DMS153 treated with DMSO at 0.1 percent for 48 hours (cell line): ENCODE measurements around the gene CRAT.
"Not testable (repeated sequence)": the region's sequence is repeated elsewhere in the genome, so short reads cannot be mapped to it uniquely, and the experiment has no call there.

Experiments
- DNase-seq: peaks from one replicate; lab custom pipeline; 2025; ENCODE audit not compliant: unreplicated experiment; lab: John Stamatoyannopoulos, UW

Gene CRAT

GRCh38 chr9:129138476-129139232 lies 28.1 kb upstream of the CRAT start:
- DNase-seq, result no peak

- no peak for DNase-seq
Observed at GRCh38 chr9:129138144-129138462, 27.5 kb upstream of the CRAT start.

- no peak for DNase-seq
Observed at GRCh38 chr9:129137292-129138143, 26.9 kb upstream of the CRAT start.

GRCh38 chr9:129136446-129137035 lies 25.9 kb upstream of the CRAT start:
- no peak for DNase-seq

- no peak for DNase-seq
Observed at GRCh38 chr9:129135476-129135875, 24.9 kb upstream of the CRAT start.

- DNase-seq, result no peak
Observed at GRCh38 chr9:129133082-129133481, 22.5 kb upstream of the CRAT start.

GRCh38 chr9:129131300-129132145 lies 20.9 kb upstream of the CRAT start:
- DNase-seq, result peak; percentile 17

GRCh38 chr9:129130791-129131190 lies 20.2 kb upstream of the CRAT start:
- no peak for DNase-seq

- not testable (repeated sequence) for DNase-seq
Observed at GRCh38 chr9:129130271-129130670, 19.7 kb upstream of the CRAT start.

GRCh38 chr9:129128689-129129088 lies 18.1 kb upstream of the CRAT start:
- DNase-seq, result no peak

- DNase-seq, result no peak
Observed at GRCh38 chr9:129126749-129127618, 16.4 kb upstream of the CRAT start.

GRCh38 chr9:129125478-129125877 lies 14.9 kb upstream of the CRAT start:
- no peak for DNase-seq

- DNase-seq, result no peak
Observed at GRCh38 chr9:129124506-129125069, 14.0 kb upstream of the CRAT start.

GRCh38 chr9:129122976-129123375 lies 12.4 kb upstream of the CRAT start:
- DNase-seq, result not testable (repeated sequence)

- DNase-seq, result no peak
Observed at GRCh38 chr9:129122133-129122532, 11.5 kb upstream of the CRAT start.

- DNase-seq, result no peak
Observed at GRCh38 chr9:129121483-129121882, 10.9 kb upstream of the CRAT start.

- no peak for DNase-seq
Observed at GRCh38 chr9:129118799-129119198, 8.2 kb upstream of the CRAT start.

GRCh38 chr9:129113645-129114304 lies 3.2 kb upstream of the CRAT start:
- DNase-seq, result no peak

- DNase-seq, result not testable (repeated sequence)
Observed at GRCh38 chr9:129112526-129112925, 1.9 kb upstream of the CRAT start.
